IMR-90 (cell line): ENCODE measurements around the gene KRT82. TPM values are rescaled to one million over a fixed set of nuclear protein-coding genes. Genes with fewer than 3 reads are reported as not detected.

Source experiments
- ATAC-seq: fragments of 200-7000 bp; cut with Tn5 transposase; 2 replicates; pipeline ENCODE4 v1.9.1; 2020; ENCODE audit warnings: low read depth, mild to moderate bottlenecking, moderate library complexity
- BruUV-seq: library from RNA; stranded (reverse); fragments of 400-500 nt; replicated peaks from 2 replicates; lab custom pipeline; 2021; lab: Mats Ljungman, UMichigan
- CTCF ChIA-PET: fragments of 300-600 bp; formaldehyde crosslinking; extraction: SDS; loops from one replicate; lab custom pipeline; 2021; ENCODE audit warnings: antibody characterized with exemption; lab: Yijun Ruan, JAX
- POLR2A ChIA-PET: fragments of 300-600 bp; sonication (Branson Sonifier 250); formaldehyde crosslinking; loops from one replicate; lab custom pipeline; 2022; ENCODE audit warnings: antibody characterized with exemption; ENCODE audit not compliant: unreplicated experiment; lab: Charles Lee
- DNase-seq: peaks from one replicate; pipeline ENCODE4 v3.0.0; 2013
- H2AFZ ChIP-seq: replicated peaks from 2 replicates; pipeline ENCODE3; 2013; ENCODE audit warnings: low read length, mild to moderate bottlenecking; ENCODE audit not compliant: poor library complexity
- H2AK5ac ChIP-seq: 2 replicates; pipeline ENCODE4 v1.6.1; 2013; ENCODE audit warnings: low read depth, low read length, inconsistent platforms
- H2AK9ac ChIP-seq: replicated peaks from 2 replicates; pipeline ENCODE3; 2013; ENCODE audit warnings: mild to moderate bottlenecking, low read depth, low read length, moderate library complexity; ENCODE audit not compliant: poor library complexity
- H2BK120ac ChIP-seq: 2 replicates; pipeline ENCODE4 v1.6.1; 2013; ENCODE audit warnings: low read depth, low read length, inconsistent platforms
- H2BK15ac ChIP-seq: 3 replicates; pipeline ENCODE4 v1.6.1; 2013; ENCODE audit warnings: low read depth, low read length, inconsistent platforms
- H2BK20ac ChIP-seq: 2 replicates; pipeline ENCODE4 v1.6.1; 2013; ENCODE audit warnings: low read depth, mild to moderate bottlenecking, inconsistent platforms, low read length, moderate library complexity
- H2BK5ac ChIP-seq: 2 replicates; pipeline ENCODE4 v1.6.1; 2013; ENCODE audit warnings: mild to moderate bottlenecking, low read depth, low read length, inconsistent platforms; ENCODE audit not compliant: poor library complexity, severe bottlenecking
- H3K14ac ChIP-seq: replicated peaks from 2 replicates; pipeline ENCODE4 v1.6.1; 2013; ENCODE audit warnings: low read depth, low read length, inconsistent platforms
- H3K18ac ChIP-seq: 2 replicates; pipeline ENCODE4 v1.6.1; 2013; ENCODE audit warnings: low read depth, low read length, control low read depth
- H3K23ac ChIP-seq: 2 replicates; pipeline ENCODE4 v1.6.1; 2013; ENCODE audit warnings: low read depth, low read length, inconsistent platforms
- H3K27ac ChIP-seq: 2 replicates; pipeline ENCODE4 v1.5.1; 2013; ENCODE audit warnings: mild to moderate bottlenecking, control low read depth, low read length; ENCODE audit not compliant: insufficient read depth
- H3K27me3 ChIP-seq: 2 replicates; pipeline ENCODE4 v1.6.1; 2013; ENCODE audit warnings: low read length; ENCODE audit not compliant: control insufficient read depth, insufficient read depth
- H3K36me3 ChIP-seq: 2 replicates; pipeline ENCODE4 v1.6.1; 2013; ENCODE audit warnings: low read length, mixed read lengths; ENCODE audit not compliant: control insufficient read depth, insufficient read depth
- H3K4ac ChIP-seq: 2 replicates; pipeline ENCODE4 v1.6.1; 2013; ENCODE audit warnings: low read depth, low read length, inconsistent platforms
- H3K4me1 ChIP-seq: 2 replicates; pipeline ENCODE4 v1.6.1; 2013; ENCODE audit warnings: low read length, mixed read lengths; ENCODE audit not compliant: control insufficient read depth, insufficient read depth
- H3K4me2 ChIP-seq: 2 replicates; pipeline ENCODE4 v1.6.1; 2013; ENCODE audit warnings: low read depth, mild to moderate bottlenecking, control low read depth, low read length, moderate library complexity
- H3K4me3 ChIP-seq: 2 replicates; pipeline ENCODE4 v1.5.1; 2013; ENCODE audit warnings: low read depth, mild to moderate bottlenecking, control low read depth, low read length, moderate library complexity; ENCODE audit not compliant: insufficient read depth
- H3K56ac ChIP-seq: 2 replicates; pipeline ENCODE4 v1.6.1; 2013; ENCODE audit warnings: low read length, inconsistent platforms; ENCODE audit not compliant: insufficient read depth; ENCODE audit errors: extremely low read depth
- H3K79me1 ChIP-seq, 2 experiments: 2 replicates each; pipeline ENCODE4 v1.6.1; 2013; ENCODE audit warnings: low read length in 2 of 2, inconsistent platforms in 1 of 2, low read depth in 1 of 2
- H3K9ac ChIP-seq: 2 replicates; pipeline ENCODE4 v1.6.1; 2013; ENCODE audit warnings: low read depth, low read length, control low read depth
- H3K9me1 ChIP-seq: 2 replicates; pipeline ENCODE4 v1.6.1; 2013; ENCODE audit warnings: low read length, inconsistent platforms; ENCODE audit not compliant: insufficient read depth
- H3K9me3 ChIP-seq: 2 replicates; pipeline ENCODE4 v1.6.1; 2013; ENCODE audit warnings: low read length; ENCODE audit not compliant: control insufficient read depth, insufficient read depth
- H4K20me1 ChIP-seq: 2 replicates; pipeline ENCODE4 v1.6.1; 2013; ENCODE audit warnings: low read length, inconsistent platforms; ENCODE audit not compliant: insufficient read depth
- H4K5ac ChIP-seq: 2 replicates; pipeline ENCODE4 v1.6.1; 2013; ENCODE audit warnings: mild to moderate bottlenecking, low read depth, low read length, control low read depth
- H4K8ac ChIP-seq, 2 experiments: 2 replicates each; pipeline ENCODE4 v1.6.1; 2013; ENCODE audit warnings: low read depth in 2 of 2, low read length in 2 of 2, control low read depth in 1 of 2, inconsistent platforms in 1 of 2
- H4K91ac ChIP-seq: 2 replicates; pipeline ENCODE4 v1.6.1; 2013; ENCODE audit warnings: low read depth, low read length, inconsistent platforms; ENCODE audit not compliant: insufficient read depth
- CHD1 ChIP-seq: IDR thresholded peaks from 2 replicates; pipeline ENCODE4 v1.6.1; 2012; ENCODE audit warnings: low read depth, low read length, improper control_type of control experiment
- CTCF ChIP-seq: conservative IDR thresholded peaks from 2 replicates; pipeline ENCODE4 v1.5.1; 2012; ENCODE audit warnings: mild to moderate bottlenecking, low read depth, low read length, improper control_type of control experiment
- ELK1 ChIP-seq: fragments of 150-350 bp; IDR thresholded peaks from 2 replicates; pipeline ENCODE4 v1.6.1; 2016; ENCODE audit warnings: low read depth, mild to moderate bottlenecking, low read length, moderate library complexity, borderline replicate concordance
- FOS ChIP-seq: fragments of 150-350 bp; IDR thresholded peaks from 2 replicates; pipeline ENCODE4 v1.6.1; 2016; ENCODE audit warnings: low read depth, low read length
- MAFK ChIP-seq: IDR thresholded peaks from 2 replicates; pipeline ENCODE4 v1.6.1; 2012; ENCODE audit warnings: low read depth, low read length, improper control_type of control experiment
- MAZ ChIP-seq: IDR thresholded peaks from 2 replicates; pipeline ENCODE4 v1.6.1; 2012; ENCODE audit warnings: low read depth, mild to moderate bottlenecking, low read length, improper control_type of control experiment, moderate library complexity, borderline replicate concordance
- MXI1 ChIP-seq: IDR thresholded peaks from 2 replicates; pipeline ENCODE4 v1.6.1; 2012; ENCODE audit warnings: low read depth, mild to moderate bottlenecking, low read length, moderate library complexity, borderline replicate concordance
- NFE2L2 ChIP-seq: fragments of 150-350 bp; IDR thresholded peaks from 2 replicates; pipeline ENCODE4 v1.6.1; 2016; ENCODE audit warnings: low read depth, mild to moderate bottlenecking, low read length
- POLR2A ChIP-seq: IDR thresholded peaks from 2 replicates; pipeline ENCODE4 v1.6.1; 2012; ENCODE audit warnings: mild to moderate bottlenecking, low read depth, low read length
- RFX5 ChIP-seq: IDR thresholded peaks from 2 replicates; pipeline ENCODE4 v1.8.0; 2012; ENCODE audit warnings: low read depth, mild to moderate bottlenecking, low read length, moderate library complexity
- SMC3 ChIP-seq: fragments of 150-350 bp; IDR thresholded peaks from 2 replicates; pipeline ENCODE4 v1.6.1; 2016; ENCODE audit warnings: low read depth, mild to moderate bottlenecking, antibody characterized with exemption, low read length, moderate library complexity
- USF2 ChIP-seq: fragments of 150-350 bp; IDR thresholded peaks from 2 replicates; pipeline ENCODE4 v1.6.1; 2017; ENCODE audit warnings: mild to moderate bottlenecking, antibody characterized with exemption, low read length, low read depth
- WGBS, 2 experiments: methylation state at CpG; one replicate each; pipeline versions ENCODE4 v1.1.5 to v1.1.7; 2013; ENCODE audit warnings: missing lambda C conversion rate in 2 of 2; ENCODE audit not compliant: insufficient read length in 1 of 2; ENCODE audit errors: extremely low coverage in 2 of 2; 5-methylcytosine and 5-hydroxymethylcytosine counted together
- dilution Hi-C: fragments of 300-500 bp; cut with HindIII; formaldehyde crosslinking; loops from one replicate; pipeline ENCODE4 v1.14.3; 2018; ENCODE audit warnings: low sequenced_read_pairs; ENCODE audit not compliant: unreplicated experiment
- in situ Hi-C: fragments of 300-500 bp; cut with MboI; formaldehyde crosslinking; loops from 3 replicates; pipeline ENCODE4 v1.14.3; 2019; ENCODE audit warnings: low sequenced_read_pairs, inconsistent platforms, mixed read lengths
- intact Hi-C: fragments of 100-400 bp; cut with micrococcal nuclease; formaldehyde crosslinking; loops from 2 replicates; pipeline ENCODE4 v1.10.0; 2022
- polyA plus RNA-seq, 3 experiments: library from polyadenylated mRNA; depleted of rRNA; stranded (reverse); fragments of >200 nt; gene quantifications; 2 replicates each; pipeline ENCODE4 v1.2.3, GENCODE V29; 2012; ENCODE audit warnings: low replicate concordance in 1 of 3
- total RNA-seq: library from RNA; depleted of rRNA; stranded (reverse); fragments of >200 nt; gene quantifications from 2 replicates; pipeline ENCODE4 v1.2.3, GENCODE V29; 2012

Gene KRT82
- total and polyA plus RNA-seq, 2 of the 4 experiments (the other 2 are of a cell fraction): not detected

DNA sequence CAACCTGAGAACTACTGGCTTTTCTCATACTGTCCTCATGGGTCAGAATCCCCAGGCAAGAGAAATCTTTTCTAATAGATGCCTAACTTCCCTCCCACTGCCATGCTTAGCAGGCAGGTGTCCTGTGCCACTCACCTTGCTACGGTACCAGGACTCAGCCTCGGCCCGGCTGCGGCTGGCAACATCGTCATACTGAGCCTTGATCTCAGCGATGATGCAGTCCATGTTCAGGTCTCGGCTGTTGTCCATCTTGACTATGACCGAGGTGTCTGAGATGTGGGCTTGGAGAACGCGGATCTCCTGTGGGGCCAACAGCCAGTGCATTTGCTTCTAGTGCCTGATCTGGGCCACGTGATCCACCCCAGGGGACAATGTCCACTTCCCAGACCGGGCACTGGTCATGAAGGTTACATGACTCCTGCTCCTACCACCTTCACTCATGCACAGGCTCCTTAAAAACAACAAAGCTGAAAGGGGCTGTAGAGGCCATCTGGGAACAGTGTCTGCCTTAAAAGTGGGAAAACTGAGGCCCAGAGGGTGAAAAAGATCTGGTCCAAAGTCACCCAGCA lies 42.9 kb downstream of the KRT82 start:
- CTCF ChIA-PET: no interaction called here
- dilution Hi-C loops: no loop called here

More for the DNA sequence above, 42.9 kb downstream of the KRT82 start:
- Histone ChIP-seq H3K27me3 (peaks cover 61% of the 10 kb centered on the region), H3K4me3 (no peak overlapping the region), H3K36me3 (no peaks in the 10 kb centered on the region), H3K9me1 (peaks cover 3% of the 10 kb centered on the region; the same call in 1 of the 2 replicates), H2BK120ac (no peak overlapping the region), H3K14ac (no peak overlapping the region), H3K27ac (no peak overlapping the region), H4K5ac (no peak overlapping the region), H3K56ac (no peak overlapping the region), H2AK9ac (no peak overlapping the region), H2BK20ac (no peak overlapping the region), H3K23ac (no peak overlapping the region), H4K8ac (no peak overlapping the region), H3K9me3 (no peaks in the 10 kb centered on the region), H2AFZ (no peak overlapping the region), H3K4me2 (no peak overlapping the region), H3K9ac (no peak overlapping the region), H4K91ac (no peak overlapping the region), H3K4ac (no peak overlapping the region), H3K4me1 (no peaks in the 10 kb centered on the region), H4K20me1 (no peaks in the 10 kb centered on the region), H2BK15ac (no peak overlapping the region), H3K79me1 (no peaks in the 10 kb centered on the region), H3K18ac (no peak overlapping the region), H2BK5ac (no peak overlapping the region), H2AK5ac (no peak overlapping the region)
- no peak for TF ChIP-seq RFX5
- TF ChIP-seq POLR2A: no peak
- no peak for TF ChIP-seq MAZ
- no peak for TF ChIP-seq ELK1
- TF ChIP-seq NFE2L2: no peak
- TF ChIP-seq CTCF: no peak
- no peak for TF ChIP-seq SMC3
- TF ChIP-seq FOS: no peak
- TF ChIP-seq MAFK: no peak
- no peak for TF ChIP-seq USF2
- TF ChIP-seq CHD1: no peak
- TF ChIP-seq MXI1: no peak
- WGBS, 2 experiments: 92% methylated on average over 10 of the region's 12 CpGs; no CpG with 5 or more reads in 1 of the 2 experiments
- in situ Hi-C loops: no loop called here
- ATAC-seq: no peak
- no peak for DNase-seq
- POLR2A ChIA-PET: no interaction called here
- BruUV-seq: no TSS peak
- intact Hi-C loops: no loop called here
